NCI-H2227 (cell line): ENCODE results near the gene MYH7.
A peak's percentile ranks its signal among the peaks of the same experiment; 100 is the strongest.

Source experiments
- DNase-seq: peaks from one replicate; lab custom pipeline; 2025; ENCODE audit not compliant: unreplicated experiment; lab: John Stamatoyannopoulos, UW

The MYH7 gene

DNA sequence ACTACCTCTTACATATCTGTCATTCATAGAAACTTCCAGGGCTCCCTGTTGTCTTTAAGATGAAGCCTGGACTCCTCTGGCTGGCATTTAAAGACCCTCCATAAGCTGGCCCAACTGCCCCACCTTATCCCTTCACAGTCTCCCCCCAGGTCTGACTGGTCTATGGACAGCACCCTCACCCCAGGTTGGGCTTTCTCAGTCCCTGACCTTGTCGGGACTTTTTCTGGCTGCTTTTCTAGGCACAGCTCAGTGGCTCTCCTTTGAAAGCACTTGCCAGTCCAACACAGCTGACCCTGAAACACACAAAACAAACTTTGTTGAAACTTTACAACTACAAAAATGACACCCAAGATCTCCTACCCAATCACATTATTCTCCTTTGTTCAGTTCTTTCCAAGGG is 13.9 kb upstream of the MYH7 start:
- DNase-seq: no peak

DNA sequence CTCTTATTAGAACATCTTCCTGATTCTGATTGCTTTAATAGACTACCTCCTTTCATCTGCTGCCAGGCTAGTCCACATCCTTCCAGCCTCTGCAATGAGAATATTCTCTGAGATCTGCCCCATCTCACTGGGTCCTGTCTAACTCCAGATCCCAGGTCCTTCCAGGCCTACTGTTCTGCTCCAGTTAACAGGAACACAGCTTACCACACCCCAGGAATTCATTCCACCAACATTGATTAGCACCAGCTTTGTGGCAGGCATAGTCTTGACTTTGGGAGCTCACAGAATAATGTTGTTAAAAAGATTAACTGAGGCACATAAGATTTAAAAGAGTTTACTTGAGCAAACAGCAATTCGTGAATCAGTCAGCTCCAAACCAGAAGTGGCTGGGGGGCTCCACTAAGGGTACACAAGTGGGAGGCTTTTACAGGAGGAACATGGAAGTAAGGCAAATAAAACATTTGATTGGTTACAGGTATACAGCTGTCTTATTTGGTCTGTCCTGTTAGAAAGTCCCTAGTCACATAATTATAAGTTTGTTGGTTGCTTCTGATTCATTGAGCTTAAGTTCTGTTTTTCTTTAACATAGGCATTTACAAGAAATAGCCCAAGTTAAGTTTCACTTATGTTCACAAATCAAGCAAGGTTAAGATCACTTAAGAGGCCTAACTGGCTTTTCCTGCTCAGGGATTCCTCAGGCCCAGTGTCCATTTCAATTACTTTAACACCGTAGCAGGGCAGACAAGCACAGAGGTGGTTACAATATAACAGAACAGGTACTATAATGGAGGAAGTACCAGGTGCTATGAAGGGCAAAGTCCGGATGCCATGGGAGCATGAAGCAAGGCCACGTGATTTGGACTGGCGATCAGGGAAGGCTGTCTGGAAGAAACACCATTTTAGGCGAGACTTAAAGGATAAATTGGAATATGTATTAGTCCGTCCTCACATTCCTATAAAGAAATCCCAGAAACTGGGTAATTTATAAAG is 12.2 kb upstream of the MYH7 start:
- no peak for DNase-seq

DNA sequence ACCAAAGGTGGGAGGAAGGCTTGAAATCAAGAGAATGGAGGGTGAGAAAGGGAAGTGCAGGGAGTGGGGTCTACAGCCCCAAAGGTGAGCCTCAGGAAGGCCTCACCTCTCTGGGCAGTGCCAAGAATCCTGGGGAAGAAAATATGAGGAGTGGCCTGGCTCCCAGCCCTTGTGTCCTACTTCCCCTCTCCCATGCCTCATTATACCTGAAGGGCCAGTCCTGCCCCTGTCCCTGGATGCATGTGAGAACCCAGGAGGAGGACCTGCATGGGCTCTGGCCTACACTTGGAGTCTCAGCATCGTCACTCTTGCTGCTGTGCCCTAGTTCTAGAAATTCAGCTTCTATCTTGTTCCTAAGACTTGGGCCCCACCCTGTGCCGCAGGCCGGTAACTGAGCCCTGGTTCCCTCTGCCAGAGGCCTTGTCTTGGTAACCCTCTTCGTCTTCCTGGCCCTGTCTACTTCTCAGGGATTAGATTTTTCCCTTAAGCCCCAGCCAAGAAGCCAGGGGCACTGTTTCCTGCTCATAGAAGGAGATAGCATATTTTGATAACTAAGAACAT is 10.9 kb upstream of the MYH7 start:
- no peak for DNase-seq

DNA sequence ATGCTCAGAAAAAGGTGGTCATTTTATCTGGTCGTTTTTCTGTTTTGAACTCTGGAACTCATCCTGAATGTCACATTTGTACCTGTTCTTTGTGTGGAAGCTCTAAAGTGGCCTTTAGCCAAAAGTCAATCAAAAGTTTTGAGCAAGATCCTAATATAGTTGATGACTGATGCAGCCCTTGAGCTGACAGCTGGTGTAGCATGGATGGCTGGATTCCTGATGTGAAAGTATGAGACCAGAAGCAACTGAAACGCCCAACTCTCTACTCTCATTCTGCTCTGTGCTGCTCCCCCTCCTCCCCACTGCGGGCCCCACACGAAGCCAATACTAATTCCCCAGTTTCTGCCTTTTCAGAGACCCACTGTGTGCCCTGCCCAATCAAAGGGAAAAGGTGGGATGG is 10.3 kb upstream of the MYH7 start:
- no peak for DNase-seq

DNA sequence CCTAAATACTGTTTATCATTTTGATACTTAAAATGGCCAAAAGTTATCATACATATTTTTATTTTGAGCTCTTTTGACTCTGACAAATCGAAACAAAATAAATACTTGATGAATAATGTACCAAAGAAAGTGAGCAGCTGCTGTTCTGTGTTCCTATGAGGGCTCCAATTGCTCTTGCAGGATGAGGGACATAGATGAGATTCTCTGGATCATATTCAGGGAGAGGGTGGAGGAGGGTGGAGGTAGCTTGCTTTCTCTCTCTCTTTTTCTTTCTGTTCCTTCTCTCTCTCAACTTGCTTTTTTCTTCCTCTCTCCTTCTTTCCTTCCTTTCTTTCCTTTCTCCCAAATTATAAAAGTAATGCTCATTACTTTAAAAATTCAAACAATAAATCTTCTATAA is 8.9 kb upstream of the MYH7 start:
- no peak for DNase-seq

DNA sequence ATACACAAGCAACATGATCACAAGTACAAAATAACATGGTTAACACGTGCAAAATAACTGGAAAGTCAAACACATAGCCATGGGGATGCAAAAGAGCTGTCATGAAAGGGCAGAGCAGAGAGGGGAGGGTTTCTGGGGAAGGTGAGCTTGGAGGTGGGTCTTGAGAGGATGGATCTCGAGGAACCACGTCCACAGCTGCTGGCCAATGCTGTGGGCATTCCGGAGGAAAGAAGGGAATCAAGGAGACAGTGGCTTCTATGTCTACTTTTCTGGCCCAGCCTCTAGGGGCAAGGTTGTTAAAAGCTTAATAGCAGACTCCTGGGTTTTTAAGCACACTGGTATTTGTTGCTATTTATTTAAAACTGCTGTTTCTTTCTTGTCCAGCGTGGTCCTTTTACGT is 8.4 kb upstream of the MYH7 start:
- DNase-seq: no peak

DNA sequence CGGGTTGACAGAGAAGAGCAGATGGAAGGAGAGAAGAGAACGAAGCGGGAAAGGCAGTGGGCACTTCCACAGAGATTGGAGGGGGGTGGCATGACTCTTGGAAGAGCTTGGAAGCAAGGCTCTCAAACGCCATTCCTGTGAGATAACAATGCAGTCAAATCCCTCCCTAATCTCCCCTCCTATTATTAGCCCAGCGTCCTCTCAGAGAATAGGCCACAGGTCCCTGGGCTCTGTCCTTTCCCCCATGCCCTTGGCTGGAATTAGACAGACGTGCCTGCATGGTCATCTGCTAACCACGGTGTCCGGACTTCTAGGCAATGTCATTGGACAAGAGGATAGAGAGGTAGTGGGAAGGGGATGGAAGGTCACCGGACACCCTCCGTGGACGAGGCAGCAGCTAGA is 8.0 kb upstream of the MYH7 start:
- DNase-seq: no peak

DNA sequence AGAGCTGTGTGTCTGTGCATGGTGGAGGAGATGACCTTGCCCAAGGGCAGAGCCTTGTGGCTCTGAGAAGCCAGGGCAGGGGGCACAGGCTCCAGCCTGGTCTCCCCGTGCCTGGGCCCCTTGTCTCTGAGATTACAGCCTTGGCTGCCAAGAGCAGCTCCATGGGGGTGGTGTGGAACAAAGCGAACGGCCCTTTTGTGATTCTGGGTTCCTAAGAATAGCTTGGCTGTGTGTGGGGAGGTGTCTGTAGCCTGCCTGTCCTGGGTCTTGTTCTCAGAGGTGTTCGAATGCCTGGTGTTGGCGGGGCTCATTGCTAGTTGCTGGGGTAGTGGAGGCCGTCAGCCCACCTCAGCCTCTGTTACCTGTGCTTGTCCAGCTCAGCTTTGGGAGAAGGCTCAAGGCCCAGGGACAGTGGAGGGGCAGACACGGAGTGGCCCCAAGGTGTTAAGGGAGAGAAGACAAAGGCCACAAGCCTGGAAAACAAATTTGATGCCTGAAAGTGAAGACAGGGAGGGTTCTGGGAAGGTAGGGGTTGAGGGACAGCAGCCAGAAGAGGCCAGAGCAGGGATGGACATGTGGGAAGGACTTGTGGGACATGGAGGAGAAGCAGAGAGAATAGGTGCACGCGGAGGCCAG is 7.4 kb upstream of the MYH7 start:
- no peak for DNase-seq

DNA sequence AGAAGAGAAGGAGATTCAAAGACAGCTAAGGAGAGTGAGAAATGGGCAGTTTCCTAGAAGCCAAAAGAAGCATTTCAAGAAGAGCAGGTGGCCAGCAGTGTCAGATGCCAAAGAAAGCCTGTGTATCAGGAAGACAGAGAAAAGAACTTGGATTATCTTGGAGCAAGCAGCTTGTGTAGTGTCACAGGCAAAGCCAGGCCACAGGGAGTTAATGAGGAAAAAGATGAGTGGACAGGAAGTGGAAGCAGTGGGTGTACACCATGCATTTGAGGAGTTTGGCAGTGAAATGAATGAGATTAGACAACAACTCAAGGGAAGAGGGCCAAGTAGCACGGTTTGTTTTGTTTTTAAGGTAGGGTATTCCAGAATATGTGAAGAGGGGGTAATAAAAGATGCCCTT is 5.6 kb upstream of the MYH7 start:
- no peak for DNase-seq

DNA sequence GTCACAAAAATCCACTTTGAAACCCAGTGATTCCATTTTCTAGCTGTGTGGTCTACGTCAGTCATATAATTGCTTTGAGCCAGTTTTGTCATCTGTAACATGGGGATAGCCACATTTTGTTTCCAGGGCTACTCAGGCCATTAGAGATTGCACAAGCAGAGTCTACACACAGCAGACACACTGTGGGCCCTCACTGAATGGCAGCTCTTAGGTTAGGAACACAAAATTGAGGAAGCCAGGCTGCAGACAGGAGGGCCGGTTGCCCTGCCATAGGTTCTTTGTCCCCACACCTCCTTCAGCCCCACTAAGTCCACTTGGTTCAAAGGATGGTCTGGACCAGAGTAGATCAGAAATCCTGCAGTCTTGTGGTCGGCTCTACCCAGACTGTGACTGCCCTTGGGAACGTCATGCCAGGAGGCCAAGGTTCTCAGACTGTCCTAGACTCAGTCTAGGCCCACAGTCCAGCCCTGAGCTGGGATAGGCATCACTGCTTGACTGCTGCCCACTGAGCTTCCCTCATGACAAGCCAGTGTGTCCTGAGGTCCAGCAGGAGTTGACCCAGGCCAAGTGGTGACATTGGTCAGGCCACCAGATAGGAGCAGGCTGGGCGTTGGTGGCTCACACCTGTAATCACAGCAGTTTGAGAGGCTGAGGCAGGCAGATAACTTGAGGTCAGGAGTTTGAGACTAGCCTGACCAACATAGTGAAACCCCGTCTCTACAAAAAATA is 3.8 kb upstream of the MYH7 start:
- no peak for DNase-seq

DNA sequence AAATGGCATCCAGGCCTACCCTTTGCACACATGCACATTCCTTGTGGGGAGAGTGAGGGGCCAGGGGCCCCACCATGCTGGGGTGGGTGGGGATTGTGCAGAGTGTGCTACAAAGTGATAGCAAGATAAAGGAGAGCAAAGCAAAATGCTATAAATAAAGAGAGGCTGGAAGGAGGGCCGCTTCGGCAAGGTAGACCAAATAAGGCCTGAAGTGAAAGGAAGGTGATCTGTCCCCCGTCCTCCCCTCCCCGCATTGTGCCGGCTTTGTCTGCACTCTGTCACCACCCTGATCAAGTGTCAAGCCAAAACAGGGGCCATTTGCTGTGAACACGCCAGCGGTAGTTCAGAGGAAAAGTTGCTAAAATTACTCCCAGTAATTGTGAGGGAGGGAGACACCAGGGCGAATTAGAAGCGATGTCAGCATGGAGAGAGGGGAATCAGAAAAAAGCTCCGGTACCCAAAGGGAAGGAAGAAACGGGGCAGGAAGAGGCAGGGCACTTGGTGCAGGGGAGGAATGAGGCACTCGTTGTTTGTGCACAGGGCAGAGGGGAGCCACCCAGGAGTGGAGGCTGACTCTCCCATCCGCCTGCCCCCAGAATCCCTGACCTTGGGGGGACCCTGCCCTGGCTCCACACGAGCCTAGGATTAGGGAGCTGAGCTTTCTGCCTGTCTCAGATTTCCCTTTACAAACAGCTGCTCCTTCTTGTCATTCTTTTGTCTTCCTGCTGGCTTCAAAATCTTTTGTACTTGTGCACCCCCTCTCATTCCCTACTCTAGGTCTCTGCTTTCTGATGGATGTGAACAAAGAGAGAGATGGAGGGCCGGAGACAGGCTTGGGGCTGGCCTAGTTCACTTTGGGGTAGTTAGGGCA is 2.9 kb upstream of the MYH7 start:
- DNase-seq: no peak

DNA sequence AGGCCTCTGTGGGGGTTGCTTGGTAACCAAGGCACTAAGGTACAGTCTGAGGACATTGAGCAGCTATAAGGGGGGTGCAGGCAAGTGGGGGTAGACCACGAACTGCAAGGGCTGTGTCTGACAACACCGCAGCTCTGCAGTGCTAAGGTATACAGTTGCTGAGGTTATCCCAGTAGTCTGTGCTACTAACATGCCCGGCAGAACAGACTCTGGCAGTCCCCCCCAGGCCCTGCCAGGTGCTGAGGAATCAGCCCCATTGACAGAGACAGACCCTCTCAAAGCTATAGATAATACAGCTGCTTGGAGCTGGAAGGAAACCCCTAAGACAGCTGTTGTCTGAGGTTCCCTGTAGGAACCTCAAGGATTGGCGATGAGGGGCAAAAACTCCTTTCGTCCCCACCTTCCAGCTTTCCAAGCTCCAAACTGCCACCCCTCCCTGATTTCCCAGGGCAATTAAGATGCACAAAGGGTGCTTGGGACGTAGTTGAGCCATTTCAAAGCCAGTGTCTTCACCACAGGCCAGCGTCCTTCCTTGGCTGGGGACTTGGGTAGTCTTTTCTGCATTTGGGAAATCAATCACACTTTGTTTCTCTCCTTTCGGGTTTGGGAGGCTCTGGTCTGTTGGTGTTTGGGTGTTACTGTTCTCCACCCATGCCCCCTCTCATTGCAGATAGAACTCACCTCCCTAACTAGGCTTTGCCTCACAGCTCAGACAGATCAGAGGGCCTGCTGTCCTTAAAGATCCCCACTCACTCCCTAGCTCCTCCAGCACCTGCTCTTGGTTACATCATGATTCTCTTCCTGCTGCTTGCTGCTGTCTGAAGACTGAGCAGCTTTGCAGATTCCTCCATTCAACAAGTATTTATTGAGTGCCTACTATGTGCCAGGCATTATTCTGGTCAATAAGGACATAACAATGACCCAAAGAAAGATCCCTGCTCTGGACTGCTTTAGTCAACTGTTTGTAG is 2.0 kb upstream of the MYH7 start:
- DNase-seq: no peak

DNA sequence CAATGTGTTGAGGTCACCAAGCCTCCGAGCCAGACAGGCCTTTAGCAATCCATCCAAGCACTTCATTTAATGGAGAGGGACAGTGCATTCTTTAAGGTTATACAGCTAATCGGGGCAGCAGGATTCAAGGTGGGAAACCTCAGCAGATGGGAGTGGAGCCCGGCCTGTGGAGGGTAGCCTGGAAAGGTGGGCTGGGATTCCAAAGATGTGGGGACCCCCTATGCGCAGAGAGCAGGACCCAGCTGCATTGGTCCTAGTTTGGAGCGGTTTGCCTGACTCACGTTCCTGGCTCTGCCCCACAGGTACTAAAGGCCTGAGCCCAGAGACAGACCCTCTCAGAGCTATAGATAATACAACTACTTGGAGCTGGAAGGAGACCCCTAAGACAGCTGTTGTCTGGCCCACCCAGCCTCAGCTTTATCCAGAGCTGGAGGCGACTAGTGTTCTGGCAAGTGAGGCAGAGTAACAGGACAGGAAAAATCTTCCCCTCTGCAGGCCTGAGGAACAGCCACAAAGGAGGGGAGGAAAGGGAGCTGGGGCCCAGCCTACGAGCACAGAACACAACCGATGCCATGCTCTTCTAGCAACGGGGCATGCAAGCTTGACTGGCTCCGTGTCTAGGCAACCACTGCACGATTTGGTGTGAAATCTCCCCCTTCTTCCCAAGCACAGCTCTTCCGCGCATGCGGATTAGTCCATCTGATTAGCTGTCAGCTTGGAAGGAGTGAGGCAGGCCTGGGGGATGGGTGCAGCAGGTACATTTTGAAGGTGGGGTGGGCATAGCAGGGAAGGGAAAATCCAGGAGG is 1.1 kb upstream of the MYH7 start:
- DNase-seq: peak; percentile 21

DNA sequence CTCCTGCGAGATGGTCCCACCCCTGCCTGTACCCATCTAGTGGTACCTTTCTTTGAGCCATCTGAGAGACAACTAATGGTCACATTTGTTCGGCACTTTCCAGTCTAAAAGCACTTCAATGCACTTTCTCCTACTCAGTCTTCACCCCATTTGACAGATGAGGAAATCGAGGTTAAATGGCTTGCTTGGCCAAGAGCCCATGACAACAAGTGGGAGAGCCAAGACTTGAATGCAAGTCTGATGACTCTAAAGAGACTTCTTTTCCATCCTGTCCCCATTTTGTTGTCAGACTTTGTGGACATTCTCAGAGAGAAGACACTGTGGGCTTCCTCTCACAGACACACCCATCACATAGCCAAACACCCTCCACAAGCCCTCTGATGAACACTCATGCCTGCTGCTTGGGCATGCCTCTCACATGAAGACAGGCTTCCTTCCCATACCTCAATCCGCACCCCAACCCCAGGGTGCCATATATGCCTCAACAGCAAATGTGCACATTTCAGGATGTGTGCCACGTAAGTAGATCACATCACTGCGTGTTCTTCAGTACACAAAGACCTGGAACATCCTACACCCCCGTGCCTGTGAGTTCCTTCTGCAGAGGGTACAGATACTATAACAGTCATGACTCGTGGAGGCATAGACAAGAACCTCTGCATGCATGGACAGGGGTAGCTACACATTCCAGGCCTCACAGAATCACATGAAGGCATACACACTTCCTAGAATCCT is 805 bp downstream of the MYH7 start:
- DNase-seq: no peak

DNA sequence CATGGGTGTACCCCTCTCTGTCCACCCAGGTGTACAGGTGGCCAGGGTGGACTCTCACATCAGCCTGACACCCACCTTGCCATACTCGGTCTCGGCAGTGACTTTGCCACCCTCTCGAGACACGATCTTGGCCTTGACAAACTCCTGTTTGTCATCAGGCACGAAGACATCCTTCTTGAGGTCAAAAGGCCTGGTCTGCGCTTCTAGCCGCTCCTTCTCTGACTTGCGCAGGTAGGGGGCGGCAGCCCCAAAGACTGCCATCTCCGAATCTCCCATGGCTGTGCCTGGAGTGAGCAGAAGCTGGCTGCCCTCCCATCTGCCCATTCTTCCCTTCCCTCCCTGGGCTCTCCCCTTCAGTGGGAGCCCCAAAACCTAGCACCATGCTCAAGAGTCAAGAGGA is 2.0 kb downstream of the MYH7 start:
- DNase-seq: no peak

DNA sequence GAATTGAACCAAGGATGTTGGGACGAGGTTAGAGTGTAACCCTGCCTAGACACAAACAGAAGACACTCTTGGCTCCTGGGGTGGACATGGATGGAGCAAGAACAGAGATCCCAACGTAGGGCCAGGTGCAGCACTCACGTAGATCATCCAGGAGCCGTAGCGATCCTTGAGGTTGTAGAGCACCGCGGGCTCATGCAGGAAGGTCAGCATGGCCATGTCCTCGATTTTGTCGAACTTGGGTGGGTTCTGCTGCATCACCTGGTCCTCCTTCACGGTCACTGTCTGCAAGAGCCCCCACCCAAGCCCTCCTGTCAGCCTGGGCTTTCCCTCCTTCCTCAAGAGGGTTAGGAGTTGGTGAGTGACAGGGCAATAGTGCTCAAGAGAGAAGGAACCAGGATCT is 2.5 kb downstream of the MYH7 start:
- DNase-seq: no peak

DNA sequence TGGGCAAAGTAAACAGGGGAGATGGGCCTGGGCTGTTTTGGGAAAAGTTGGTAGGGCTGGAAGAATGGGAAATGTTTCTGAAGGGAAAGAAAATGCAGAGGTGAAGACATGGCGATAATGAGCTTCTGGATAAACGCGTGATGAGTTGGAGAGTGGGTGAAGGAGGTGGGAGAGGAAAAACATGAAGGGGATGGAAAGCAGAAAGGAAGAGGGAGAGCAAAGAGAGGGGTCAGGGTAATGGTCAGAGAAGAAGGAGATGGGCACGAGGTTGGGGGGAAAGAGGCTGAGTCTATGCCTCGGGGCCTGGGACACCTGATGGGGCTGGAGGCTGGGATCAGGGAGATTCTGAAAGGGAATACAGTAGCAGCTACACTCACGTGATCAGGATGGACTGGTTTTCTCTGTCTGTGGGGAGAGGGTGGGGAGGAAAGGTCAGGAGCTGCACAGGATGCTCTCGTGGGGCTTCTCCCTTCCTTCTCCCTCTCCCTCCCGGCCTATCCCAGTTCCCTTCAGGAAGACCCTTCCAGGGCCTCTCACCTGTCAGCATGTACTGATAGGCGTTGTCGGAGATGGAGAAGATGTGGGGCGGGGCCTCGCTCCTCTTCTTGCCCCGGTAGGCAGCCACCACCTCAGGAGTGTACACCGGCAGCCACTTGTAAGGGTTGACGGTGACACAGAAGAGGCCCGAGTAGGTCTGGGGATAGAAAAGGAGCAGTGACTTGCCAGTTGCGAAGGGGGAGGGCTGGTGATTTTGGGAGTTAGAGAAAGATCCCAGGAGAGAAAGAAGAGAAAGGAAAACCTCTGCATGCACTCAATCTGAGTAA is 3.1 kb downstream of the MYH7 start:
- DNase-seq: no peak
